PC-3 (cell line): Measurements from ENCODE around the gene RFK. TPM values are rescaled to one million over a fixed set of nuclear protein-coding genes. Genes with fewer than 3 reads are reported as not detected.

ENCODE experiments used
- ATAC-seq: fragments of 200-7000 bp; cut with Tn5 transposase; 2 replicates; pipeline ENCODE4 v1.9.1; 2020; ENCODE audit warnings: mild to moderate bottlenecking, moderate library complexity
- BruUV-seq: library from RNA; stranded (reverse); fragments of 400-500 nt; replicated peaks from 2 replicates; lab custom pipeline; 2021; lab: Mats Ljungman, UMichigan
- CTCF ChIA-PET: fragments of 300-600 bp; sonication (Branson Sonifier 250); formaldehyde crosslinking; loops from one replicate; lab custom pipeline; 2022; ENCODE audit warnings: antibody characterized with exemption; lab: Charles Lee
- POLR2A ChIA-PET: fragments of 300-600 bp; sonication (Branson Sonifier 250); formaldehyde crosslinking; loops from one replicate; lab custom pipeline; 2022; ENCODE audit warnings: antibody characterized with exemption; ENCODE audit not compliant: unreplicated experiment; lab: Charles Lee
- DNase-seq: peaks from one replicate; pipeline ENCODE4 v3.0.0-alpha.2; 2015
- H2AFZ ChIP-seq: fragments of 300-600 bp; sonication (generic); 2 replicates; pipeline ENCODE4 v1.6.0; 2016; ENCODE audit warnings: antibody characterized with exemption, low read length
- H3F3A ChIP-seq: fragments of 300-600 bp; sonication (generic); one replicate; pipeline ENCODE4 v1.6.0; 2017; ENCODE audit warnings: antibody characterized with exemption, low read length, control low read depth, mild to moderate bottlenecking; ENCODE audit not compliant: unreplicated experiment
- H3K27ac ChIP-seq: fragments of 300-600 bp; sonication (generic); 2 replicates; pipeline ENCODE4 v1.5.1; 2016; ENCODE audit warnings: mild to moderate bottlenecking, low read length
- H3K27me3 ChIP-seq: fragments of 300-600 bp; sonication (generic); 2 replicates; pipeline ENCODE4 v1.6.1; 2016; ENCODE audit warnings: low read length, mixed read lengths
- H3K36me3 ChIP-seq: fragments of 300-600 bp; sonication (generic); 2 replicates; pipeline ENCODE4 v1.6.1; 2016; ENCODE audit warnings: low read depth, mixed run types, low read length, mixed read lengths
- H3K4me1 ChIP-seq: fragments of 300-600 bp; sonication (generic); 2 replicates; pipeline ENCODE4 v1.5.1; 2016; ENCODE audit warnings: low read length; ENCODE audit not compliant: insufficient read depth
- H3K4me2 ChIP-seq: fragments of 300-600 bp; sonication (generic); 2 replicates; pipeline ENCODE4 v1.6.0; 2016; ENCODE audit warnings: low read length
- H3K4me3 ChIP-seq: fragments of 300-600 bp; sonication (generic); 2 replicates; pipeline ENCODE4 v1.5.1; 2016; ENCODE audit warnings: mild to moderate bottlenecking, low read length, mixed read lengths
- H3K79me2 ChIP-seq: fragments of 300-600 bp; sonication (generic); 2 replicates; pipeline ENCODE4 v1.6.1; 2017; ENCODE audit warnings: low read length, mixed read lengths
- H3K9ac ChIP-seq: fragments of 300-600 bp; sonication (generic); 2 replicates; pipeline ENCODE4 v1.6.0; 2016; ENCODE audit warnings: mild to moderate bottlenecking, low read length
- H3K9me2 ChIP-seq: fragments of 300-600 bp; sonication (generic); replicated peaks from 2 replicates; pipeline ENCODE4 v1.6.1; 2016; ENCODE audit warnings: mixed run types, low read length, mixed read lengths
- H3K9me3 ChIP-seq: fragments of 300-600 bp; sonication (generic); 2 replicates; pipeline ENCODE4 v1.6.1; 2016; ENCODE audit warnings: low read length, mixed read lengths
- H4K20me1 ChIP-seq: fragments of 300-600 bp; sonication (generic); 2 replicates; pipeline ENCODE4 v1.6.1; 2016; ENCODE audit warnings: low read length, mixed read lengths
- EZH2 ChIP-seq: fragments of 300-600 bp; sonication (generic); IDR thresholded peaks from one replicate; pipeline ENCODE4 v1.6.1; 2017; ENCODE audit warnings: antibody characterized with exemption, mild to moderate bottlenecking, low read length; ENCODE audit not compliant: unreplicated experiment
- EZH2phosphoT487 ChIP-seq: fragments of 300-600 bp; sonication (generic); IDR thresholded peaks from 2 replicates; pipeline ENCODE4 v1.6.1; 2018; ENCODE audit warnings: mild to moderate bottlenecking, antibody characterized with exemption, low read length, borderline replicate concordance
- intact Hi-C: fragments of 100-400 bp; cut with micrococcal nuclease; formaldehyde crosslinking; loops from 2 replicates; pipeline ENCODE4 v1.9.0; 2023
- total RNA-seq: library from RNA; depleted of rRNA; stranded (reverse); fragments of >200 nt; gene quantifications from 2 replicates; pipeline ENCODE4 v1.2.3, GENCODE V29; 2014
- TF ChIP-seq, protein P1 (sequence below): fragments of 300-600 bp; sonication (generic); conservative IDR thresholded peaks from 2 replicates; pipeline ENCODE4 v1.5.1; 2017; ENCODE audit warnings: antibody characterized with exemption, low read depth, mild to moderate bottlenecking, low read length

The RFK gene
- total RNA-seq, 1 experiment from 2014 or later, result 8.1 TPM

DNA sequence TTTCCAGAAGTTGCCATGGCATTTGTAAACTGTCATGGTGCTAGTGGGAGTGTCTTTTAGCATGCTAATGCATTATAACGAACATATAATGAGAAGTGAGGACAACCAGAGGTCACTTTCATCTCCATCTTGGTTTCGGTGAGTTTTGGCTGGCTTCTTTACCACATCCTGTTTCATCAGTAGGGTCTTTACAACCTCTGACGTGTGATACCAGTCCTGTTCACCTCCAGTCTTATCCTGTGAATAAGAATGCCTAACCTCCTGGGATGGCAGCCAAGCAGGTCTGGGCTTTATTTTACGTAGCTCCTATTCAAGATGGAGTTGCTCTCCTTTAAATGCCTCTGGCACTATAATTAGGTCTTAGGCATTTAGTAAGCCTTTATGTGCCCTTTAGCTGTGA, 20.4 kb upstream of the RFK start:
- Histone ChIP-seq H3K27me3 (no peaks in the 10 kb centered on the region), H3K9me2 (no peaks in the 10 kb centered on the region), H3K9ac (no peak overlapping the region), H4K20me1 (no peaks in the 10 kb centered on the region), H3K4me2 (no peak overlapping the region), H3K4me1 (0 out of 2 replicates have a peak, but pooled peaks cover 7% of the 10 kb centered on the region), H2AFZ (no peak overlapping the region), H3K36me3 (no peaks in the 10 kb centered on the region), H3K79me2 (no peaks in the 10 kb centered on the region), H3K4me3 (no peak overlapping the region), H3K9me3 (no peaks in the 10 kb centered on the region), H3K27ac (peak overlapping the region; percentile 19), H3F3A (no peaks in the 10 kb centered on the region)
- POLR2A ChIA-PET, result no interaction called here
- intact Hi-C loops, result no loop called here
- no peak for ATAC-seq
- TF ChIP-seq EZH2 (no peak), EZH2phosphoT487 (no peak)
- TF ChIP-seq, protein P1, sequence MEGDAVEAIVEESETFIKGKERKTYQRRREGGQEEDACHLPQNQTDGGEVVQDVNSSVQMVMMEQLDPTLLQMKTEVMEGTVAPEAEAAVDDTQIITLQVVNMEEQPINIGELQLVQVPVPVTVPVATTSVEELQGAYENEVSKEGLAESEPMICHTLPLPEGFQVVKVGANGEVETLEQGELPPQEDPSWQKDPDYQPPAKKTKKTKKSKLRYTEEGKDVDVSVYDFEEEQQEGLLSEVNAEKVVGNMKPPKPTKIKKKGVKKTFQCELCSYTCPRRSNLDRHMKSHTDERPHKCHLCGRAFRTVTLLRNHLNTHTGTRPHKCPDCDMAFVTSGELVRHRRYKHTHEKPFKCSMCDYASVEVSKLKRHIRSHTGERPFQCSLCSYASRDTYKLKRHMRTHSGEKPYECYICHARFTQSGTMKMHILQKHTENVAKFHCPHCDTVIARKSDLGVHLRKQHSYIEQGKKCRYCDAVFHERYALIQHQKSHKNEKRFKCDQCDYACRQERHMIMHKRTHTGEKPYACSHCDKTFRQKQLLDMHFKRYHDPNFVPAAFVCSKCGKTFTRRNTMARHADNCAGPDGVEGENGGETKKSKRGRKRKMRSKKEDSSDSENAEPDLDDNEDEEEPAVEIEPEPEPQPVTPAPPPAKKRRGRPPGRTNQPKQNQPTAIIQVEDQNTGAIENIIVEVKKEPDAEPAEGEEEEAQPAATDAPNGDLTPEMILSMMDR, result no peak
- CTCF ChIA-PET, result no interaction called here
- BruUV-seq, result no TSS peak
- peak; percentile 18 for DNase-seq

DNA sequence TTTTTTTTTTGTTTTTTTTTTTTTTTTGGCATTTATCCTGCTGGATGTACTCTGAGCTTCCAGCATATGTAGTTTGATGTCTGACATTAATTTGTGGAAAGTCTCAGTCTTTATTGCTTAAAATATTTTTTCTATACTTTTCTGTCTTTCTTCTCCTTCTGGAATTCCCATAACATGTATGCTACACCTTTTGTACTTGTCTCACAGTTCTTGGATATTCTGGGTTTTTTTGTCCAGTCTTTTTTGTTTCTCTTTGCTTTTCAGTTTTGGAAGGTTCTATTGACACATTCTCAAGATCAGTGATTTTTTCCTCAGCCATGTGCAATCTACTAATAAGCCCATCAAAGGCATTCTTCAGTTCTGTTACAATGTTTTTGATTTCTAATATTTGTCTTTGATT, 19.4 kb upstream of the RFK start:
- no peak overlapping the region for H3K4me3 ChIP-seq
- H2AFZ ChIP-seq, result no peak overlapping the region
- H3K79me2 ChIP-seq, result no peaks in the 10 kb centered on the region
- H3K9me2 ChIP-seq, result no peaks in the 10 kb centered on the region
- ATAC-seq (no peak), DNase-seq (no peak)
- intact Hi-C loops, result no loop called here
- no peaks in the 10 kb centered on the region for H3K36me3 ChIP-seq
- H3K9ac ChIP-seq, result no peak overlapping the region
- BruUV-seq, result no TSS peak
- H3K4me1 ChIP-seq, result 0 out of 2 replicates have a peak, but pooled peaks cover 7% of the 10 kb centered on the region
- no peaks in the 10 kb centered on the region for H3K9me3 ChIP-seq
- H4K20me1 ChIP-seq, result no peaks in the 10 kb centered on the region
- ChIA-PET POLR2A (no interaction called here), CTCF (no interaction called here)
- TF ChIP-seq EZH2, result no peak
- TF ChIP-seq EZH2phosphoT487, result no peak
- TF ChIP-seq, protein P1, result no peak
- H3K27me3 ChIP-seq, result no peaks in the 10 kb centered on the region
- H3K4me2 ChIP-seq, result no peak overlapping the region
- no peak overlapping the region for H3K27ac ChIP-seq
- H3F3A ChIP-seq, result no peaks in the 10 kb centered on the region

DNA sequence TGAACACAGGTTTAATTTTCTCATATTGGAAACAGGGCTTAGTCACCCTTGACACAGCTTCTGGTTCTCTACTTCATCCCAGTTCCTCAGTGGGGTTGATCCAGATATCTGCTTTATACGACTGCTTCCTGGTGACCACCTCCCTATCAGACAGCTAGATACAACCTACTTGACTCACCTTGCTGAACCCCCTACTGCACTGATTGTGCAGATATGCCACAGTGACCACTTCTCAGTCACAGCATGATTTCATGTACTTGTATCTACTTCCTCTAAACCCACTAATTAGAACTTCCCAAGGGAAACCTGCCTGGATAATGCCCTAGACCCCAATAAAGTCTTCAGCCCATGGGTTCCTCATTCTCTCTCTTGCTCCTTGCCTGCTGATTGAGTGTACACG, 18.4 kb upstream of the RFK start:
- ATAC-seq (no peak), DNase-seq (no peak)
- POLR2A ChIA-PET, result no interaction called here
- Histone ChIP-seq H3K79me2 (no peaks in the 10 kb centered on the region), H3K27ac (no peak overlapping the region), H3K4me3 (no peak overlapping the region), H3K4me1 (0 out of 2 replicates have a peak, but pooled peaks cover 7% of the 10 kb centered on the region), H3K9me3 (no peaks in the 10 kb centered on the region), H3K9me2 (no peaks in the 10 kb centered on the region), H3K9ac (no peak overlapping the region), H3F3A (no peaks in the 10 kb centered on the region), H3K36me3 (no peaks in the 10 kb centered on the region), H3K4me2 (no peak overlapping the region), H3K27me3 (no peaks in the 10 kb centered on the region), H4K20me1 (no peaks in the 10 kb centered on the region), H2AFZ (no peak overlapping the region)
- intact Hi-C loops, result no loop called here
- BruUV-seq, result no TSS peak
- CTCF ChIA-PET, result no interaction called here
- TF ChIP-seq EZH2phosphoT487 (no peak), EZH2 (no peak)
- TF ChIP-seq, protein P1, result no peak
